ENCODE data around the gene SPRED2. TPM values are rescaled to one million over a fixed set of nuclear protein-coding genes. Genes with fewer than 3 reads are reported as not detected.

SPRED2 gene
- total and polyA plus RNA-seq, 2 of the 8 experiments (the other 6 are each of a cell fraction or from before 2014, with no cell fraction given): 15.3 to 22.5 TPM

GRCh38 chr2:65473045-65473444 is 40.6 kb upstream of the SPRED2 start:
- Histone ChIP-seq H2AFZ (ENCODE audit: low read length) (no peak overlapping the region), H2BK5ac (ENCODE audit: low read depth, low read length) (no peak overlapping the region), H3K4me2 (ENCODE audit: insufficient read depth in 1 of 2, low read depth in 2 of 2, low read length in 2 of 2) (no peak overlapping the region), H3K23ac (ENCODE audit: insufficient read length) (no peak overlapping the region), H2BK20ac (ENCODE audit: low read length) (no peak overlapping the region), H4K5ac (ENCODE audit: insufficient read length, low read depth, low read length) (no peak overlapping the region), H3K36me3 (ENCODE audit: control insufficient read depth in 2 of 4, insufficient read depth in 4 of 4, low read length in 3 of 4) (no peaks in the 10 kb centered on the region), H2BK120ac (replicated peaks; ENCODE audit: low read depth, low read length) (no peak overlapping the region), H3K14ac (ENCODE audit: insufficient read length) (no peak overlapping the region), H2AK5ac (ENCODE audit: low read depth, low read length) (no peak overlapping the region), H2BK12ac (ENCODE audit: low read depth, low read length) (no peak overlapping the region), H4K91ac (replicated peaks; ENCODE audit: insufficient read length, low read length) (no peak overlapping the region), H2BK15ac (ENCODE audit: low read length) (no peak overlapping the region), H3K18ac (ENCODE audit: extremely low read depth, low read length) (no peak overlapping the region), H3K4ac (replicated peaks; ENCODE audit: insufficient read length, low read depth, low read length) (no peak overlapping the region), H3K27me3 (replicated peaks in 1 of 4; ENCODE audit: control insufficient read depth in 3 of 4, extremely low read depth in 1 of 4, insufficient read depth in 3 of 4, low read length in 3 of 4) (no peaks in the 10 kb centered on the region), H3K9ac (replicated peaks in 1 of 4; ENCODE audit: extremely low read depth in 1 of 4, low read depth in 3 of 4, low read length in 3 of 4) (no peak overlapping the region), H3K4me3 (ENCODE audit: extremely low read depth in 1 of 4, insufficient read depth in 2 of 4, low read depth in 3 of 4, low read length in 4 of 4) (no peak overlapping the region), H3K56ac (replicated peaks; ENCODE audit: insufficient read length, low read depth, low read length) (no peak overlapping the region), H3K4me1 (replicated peaks in 1 of 4; ENCODE audit: control insufficient read depth in 3 of 4, insufficient read depth in 4 of 4, low read length in 3 of 4) (no peaks in the 10 kb centered on the region), H3K79me1 (ENCODE audit: low read depth, low read length) (no peaks in the 10 kb centered on the region), H3K27ac (ENCODE audit: low read depth, low read length) (no peak overlapping the region), H3K79me2 (ENCODE audit: control insufficient read depth in 1 of 2, insufficient read depth in 2 of 2, low read length in 2 of 2) (no peaks in the 10 kb centered on the region), H4K20me1 (replicated peaks in 1 of 2; ENCODE audit: control insufficient read depth in 1 of 2, insufficient read depth in 2 of 2, low read length in 2 of 2) (no peaks in the 10 kb centered on the region), H4K8ac (ENCODE audit: extremely low read depth, insufficient read depth, low read length) (no peak overlapping the region), H3K9me3 (ENCODE audit: insufficient read depth in 2 of 2, low read depth in 1 of 2, low read length in 1 of 2) (no peaks in the 10 kb centered on the region), H3K23me2 (ENCODE audit: low read depth, low read length) (no peaks in the 10 kb centered on the region)
- FAIRE-seq: no peak
- TF ChIP-seq ASH2L (IDR thresholded peaks at IDR 0.05; ENCODE audit: low read length): no peak
- no peak for TF ChIP-seq JUN (IDR thresholded peaks at IDR 0.05; ENCODE audit: low read depth, low read length)
- TF ChIP-seq GTF2F1 (IDR thresholded peaks at IDR 0.05; ENCODE audit: borderline replicate concordance, low read depth, low read length): no peak
- TF ChIP-seq USF2 (IDR thresholded peaks at IDR 0.05; ENCODE audit: low read length): no peak
- TF ChIP-seq HDAC2 (IDR thresholded peaks at IDR 0.05; ENCODE audit: borderline replicate concordance in 1 of 2, low read depth in 2 of 2, low read length in 2 of 2): no peak
- POLR2A ChIA-PET (ENCODE audit: partially characterized antibody): interaction anchor here (1.0 kb wide), 1 partner anchor 10 kb away, joined by 3 read pairs; no protein-coding TSS in a partner anchor
- CTCF ChIA-PET (ENCODE audit: partially characterized antibody): interaction anchor here (0.6 to 1.0 kb wide), 2 partner anchors 11 to 120 kb away, joined by 3 to 4 read pairs; no protein-coding TSS in a partner anchor
- 88% methylated on average over 1 of the region's 1 CpG; no CpG with 5 or more reads in 1 of the 2 experiments for WGBS, 2 experiments (ENCODE audit: extremely low coverage in 1 of 2, insufficient coverage in 1 of 2, insufficient read length in 1 of 2, insufficient replicate concordance in 2 of 2, low coverage in 1 of 2, low lambda C conversion rate in 2 of 2, missing lambda C conversion rate in 1 of 2)
- no peak for DNase-seq (ENCODE audit: low read depth in 1 of 2, low spot score in 2 of 2)

Measured in H1 (cell line).